Fibroblast of lung (primary cell): ENCODE results near the gene CDKN1A.

Source experiments
- CTCF ChIP-seq, 2 donors: IDR thresholded peaks in 1 of 2; conservative IDR thresholded peaks in 1 of 2; 1 replicate in 1 of 2; 2 replicates in 1 of 2; pipeline ENCODE4 v1.5.1; 2011 to 2012; ENCODE audit warnings: low read length in 2 of 2, control low read depth in 1 of 2, inconsistent platforms in 1 of 2, low read depth in 1 of 2, mild to moderate bottlenecking in 1 of 2
- EZH2 ChIP-seq: IDR thresholded peaks from 2 replicates; pipeline ENCODE4 v1.5.1; 2012; ENCODE audit warnings: low read length, control low read depth, mild to moderate bottlenecking; ENCODE audit errors: missing control alignments

GRCh38 chr6:36671687-36672375 is 6.7 kb upstream of the CDKN1A start:
- TF ChIP-seq EZH2 (no peak), CTCF (conservative IDR thresholded peaks at IDR 0.05 in 1 of 2, IDR thresholded peaks at IDR 0.05 in 1 of 2; ENCODE audit: low read depth in 1 of 2, low read length in 2 of 2) (no peak)
